Transverse colon (tissue), 4 donors: ENCODE results near the gene UPF3B. TPM values are rescaled to one million over a fixed set of nuclear protein-coding genes. Genes with fewer than 3 reads are reported as not detected.
"Not testable (repeated sequence)": the region's sequence is repeated elsewhere in the genome, so short reads cannot be mapped to it uniquely, and the experiment has no call there.

Experiments used
- DNase-seq: peaks from one replicate; pipeline ENCODE4 v3.0.0-alpha.2; 2019
- H3K27ac ChIP-seq, 4 donors: fragments of 200-600 bp; sonication (generic); 2 replicates each; pipeline ENCODE4 v1.5.1; 2016 to 2018; ENCODE audit warnings: inconsistent platforms in 4 of 4
- H3K27me3 ChIP-seq: fragments of 200-600 bp; sonication (generic); 2 replicates; pipeline ENCODE4 v1.5.1; 2017; ENCODE audit warnings: inconsistent platforms
- H3K36me3 ChIP-seq, 4 donors: fragments of 200-600 bp; sonication (generic); 2 replicates each; pipeline ENCODE4 v1.5.1; 2017 to 2019; ENCODE audit warnings: inconsistent platforms in 4 of 4
- H3K4me1 ChIP-seq, 4 donors: fragments of 200-600 bp; sonication (generic); 2 replicates each; pipeline ENCODE4 v1.5.1; 2017 to 2020; ENCODE audit warnings: inconsistent platforms in 4 of 4
- H3K4me3 ChIP-seq, 4 donors: fragments of 200-600 bp; sonication (generic); 1 replicate in 1 of 4; 2 replicates in 3 of 4; pipeline versions ENCODE4 v1.5.1 to v1.6.1; 2017 to 2019; ENCODE audit warnings: inconsistent platforms in 4 of 4
- H3K9me3 ChIP-seq, 2 donors: fragments of 200-600 bp; sonication (generic); 2 replicates each; pipeline ENCODE4 v1.5.1; 2017 to 2019; ENCODE audit warnings: inconsistent platforms in 2 of 2
- CTCF ChIP-seq, 5 experiments: fragments of 200-600 bp in 3 of 5; fragments of 450-650 bp in 2 of 5; sonication (generic) in 3 of 5; IDR thresholded peaks; 1 replicate in 2 of 5; 2 replicates in 3 of 5; pipeline ENCODE4 v1.5.1; 2016 to 2017; ENCODE audit warnings: antibody characterized with exemption in 5 of 5, inconsistent platforms in 3 of 5, mild to moderate bottlenecking in 2 of 5, moderate library complexity in 1 of 5
- EP300 ChIP-seq: sonication (generic); formaldehyde crosslinking; IDR thresholded peaks from one replicate; pipeline ENCODE4 v1.6.1; 2017; ENCODE audit warnings: antibody characterized with exemption, low read depth
- POLR2A ChIP-seq: fragments of 450-650 bp; IDR thresholded peaks from one replicate; pipeline ENCODE4 v1.6.1; 2016; ENCODE audit warnings: antibody characterized with exemption, mild to moderate bottlenecking, moderate library complexity
- POLR2AphosphoS5 ChIP-seq, 3 donors: sonication (generic); formaldehyde crosslinking; IDR thresholded peaks; one replicate each; pipeline ENCODE4 v1.6.1; 2016; ENCODE audit warnings: antibody characterized with exemption in 3 of 3
- WGBS, 2 donors: methylation state at CpG; one replicate each; pipeline ENCODE4 v1.1.5; 2018; ENCODE audit warnings: low coverage in 1 of 2; 5-methylcytosine and 5-hydroxymethylcytosine counted together
- in situ Hi-C, 4 donors: fragments of 200-750 bp; cut with MboI; loops; one replicate each; pipeline versions ENCODE4 v1.15.0 to v1.15.1; 2017; ENCODE audit warnings: low sequenced_read_pairs in 3 of 4, low pct_ligation_motif_present in 1 of 4, low pct_unique_long_range_greater_than_20kb in 1 of 4
- intact Hi-C: fragments of 100-400 bp; cut with DNase I; formaldehyde crosslinking; loops from one replicate; pipeline ENCODE4 v1.15.1; 2023; ENCODE audit warnings: low total_unique reads
- total RNA-seq, 4 donors: library from RNA; depleted of rRNA; stranded (reverse); fragments of >200 nt; gene quantifications; one replicate each; pipeline ENCODE4 v1.1.0, GENCODE V29; 2016

UPF3B gene
- total RNA-seq, 4 donors from 2014 or later = 3.4 to 16.8 (median 5.7) TPM

- H3K27me3 ChIP-seq = no peaks in the 10 kb centered on the region
- TF ChIP-seq EP300 (no peak), POLR2AphosphoS5 (IDR thresholded peaks at IDR 0.05) (no peak), CTCF (IDR thresholded peaks at IDR 0.05) (no peak), POLR2A (no peak)
- no peak overlapping the region for H3K27ac ChIP-seq
- H3K36me3 ChIP-seq = no peaks in the 10 kb centered on the region
- no peak overlapping the region for H3K4me3 ChIP-seq
- WGBS, 2 donors = 64% methylated on average over 7 of the region's 7 CpGs; no CpG with 5 or more reads in 1 of the 2 donors
- intact Hi-C loops (no loop called here), in situ Hi-C loops (no loop called here)
- no peaks in the 10 kb centered on the region for H3K4me1 ChIP-seq
- no peak for DNase-seq
- H3K9me3 ChIP-seq = no peaks in the 10 kb centered on the region
These were observed 26.3 kb downstream of the UPF3B start for GRCh38 chrX:119826399-119826959.

DNA sequence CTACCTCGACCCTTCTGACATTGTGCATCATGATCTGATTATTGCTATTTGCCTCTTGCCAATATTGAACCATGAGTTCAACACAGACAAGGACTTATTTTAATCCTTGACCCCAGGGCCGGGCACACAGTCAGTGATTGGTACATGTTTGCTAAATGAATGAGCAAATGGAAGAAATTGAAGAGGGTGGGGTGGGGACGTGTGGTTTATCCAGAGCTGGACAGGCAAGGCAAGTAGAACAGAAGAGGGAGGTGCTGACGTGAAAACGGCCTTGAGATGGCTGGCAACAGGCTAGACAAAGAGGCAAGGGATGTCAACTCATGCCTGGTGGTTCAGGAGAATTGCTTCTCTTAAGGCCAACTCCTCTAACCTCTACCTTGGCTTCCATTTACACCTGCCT lies 28.5 kb downstream of the UPF3B start:
- DNase-seq, H3K4me3 ChIP-seq, H3K27me3 ChIP-seq, H3K36me3 ChIP-seq, H3K27ac ChIP-seq, intact Hi-C loops, H3K4me1 ChIP-seq, H3K9me3 ChIP-seq, in situ Hi-C loops: not testable (repeated sequence)
- WGBS, 2 donors = 44% methylated on average over 2 of the region's 5 CpGs; no CpG with 5 or more reads in 1 of the 2 donors

DNA sequence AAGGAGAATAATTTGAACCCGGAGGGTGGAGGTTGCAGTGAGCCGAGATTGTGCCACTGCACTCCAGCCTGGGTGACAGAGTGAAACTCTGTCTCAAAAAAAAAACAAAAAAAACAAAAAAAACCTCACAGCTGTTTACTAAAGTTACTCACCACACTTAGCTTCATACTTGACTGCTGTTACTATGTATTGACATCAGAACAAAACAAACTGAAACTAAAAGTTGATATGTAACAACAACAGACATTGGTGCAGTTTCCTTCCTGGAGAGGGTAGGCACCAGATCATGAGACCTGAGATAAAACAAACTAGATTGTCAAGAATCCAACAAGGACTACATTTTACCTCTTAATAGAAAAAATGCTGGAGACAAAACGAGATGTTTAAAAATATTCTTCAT lies 31.1 kb downstream of the UPF3B start:
- H3K4me1 ChIP-seq, H3K36me3 ChIP-seq, DNase-seq, H3K4me3 ChIP-seq, H3K27ac ChIP-seq, in situ Hi-C loops, H3K9me3 ChIP-seq, H3K27me3 ChIP-seq, intact Hi-C loops: not testable (repeated sequence)
- 57 to 60% methylated on average over 1 to 3 of the region's 3 CpGs for WGBS, 2 donors

DNA sequence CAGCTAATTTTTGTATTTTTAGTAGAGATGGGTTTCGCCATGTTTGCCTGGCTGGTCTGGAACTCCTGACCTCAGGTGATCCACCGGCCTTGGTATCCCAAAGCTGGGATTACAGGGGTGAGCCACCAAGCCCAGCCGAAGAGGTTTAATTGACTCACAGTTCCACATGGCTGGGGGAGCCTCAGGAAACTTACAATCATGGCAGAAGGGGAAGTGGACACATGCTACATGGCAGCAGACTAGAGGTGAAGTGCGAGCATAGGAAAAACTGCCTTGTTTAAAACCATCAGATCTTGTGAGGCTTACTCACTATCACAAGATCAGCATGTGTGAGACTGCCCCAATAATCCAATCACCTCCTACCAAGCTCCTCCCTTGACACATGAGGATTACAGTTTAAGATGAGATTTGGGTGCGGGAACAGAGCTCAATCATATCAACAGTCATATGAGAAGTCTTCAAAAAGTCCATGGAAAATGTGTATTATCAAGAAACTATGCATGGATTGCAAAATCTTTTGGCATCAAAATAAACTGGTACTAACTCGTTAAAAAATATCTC lies 35.6 kb downstream of the UPF3B start:
- Histone ChIP-seq H3K4me3 (no peak overlapping the region), H3K27me3 (no peaks in the 10 kb centered on the region), H3K36me3 (no peaks in the 10 kb centered on the region), H3K4me1 (no peaks in the 10 kb centered on the region), H3K9me3 (no peaks in the 10 kb centered on the region), H3K27ac (no peak overlapping the region)
- no peak for TF ChIP-seq EP300
- no peak for TF ChIP-seq POLR2AphosphoS5 (IDR thresholded peaks at IDR 0.05)
- TF ChIP-seq CTCF (IDR thresholded peaks at IDR 0.05) = no peak
- no peak for TF ChIP-seq POLR2A
- 80 to 86% methylated on average over 1 to 6 of the region's 6 CpGs for WGBS, 2 donors
- in situ Hi-C loops = no loop called here
- intact Hi-C loops = no loop called here
- no peak for DNase-seq

DNA sequence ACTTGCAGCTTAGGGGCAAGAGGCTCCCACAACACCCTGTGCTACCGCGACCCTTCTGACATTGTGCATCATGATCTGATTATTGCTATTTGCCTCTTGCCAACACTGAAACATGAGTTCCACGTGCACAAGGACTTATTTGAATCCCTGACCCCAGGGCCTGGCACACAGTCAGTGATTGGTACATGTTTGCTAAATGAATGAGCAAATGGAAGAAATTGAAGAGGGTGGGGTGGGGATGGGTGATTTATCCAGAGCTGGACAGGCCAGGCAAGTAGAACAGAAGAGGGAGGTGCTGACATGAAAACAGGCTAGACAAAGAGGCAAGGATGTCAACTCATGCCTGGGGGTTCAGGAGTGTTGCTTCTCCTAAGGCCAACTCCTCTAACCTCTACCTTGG lies 36.5 kb downstream of the UPF3B start:
- in situ Hi-C loops (no loop called here), intact Hi-C loops (no loop called here)
- H3K4me3 ChIP-seq = no peak overlapping the region

More for the DNA sequence above, 36.5 kb downstream of the UPF3B start:
- TF ChIP-seq CTCF (IDR thresholded peaks at IDR 0.05) = no peak
- TF ChIP-seq POLR2A = no peak
- TF ChIP-seq POLR2AphosphoS5 (IDR thresholded peaks at IDR 0.05) = no peak
- TF ChIP-seq EP300 = no peak
- 76% methylated on average over 3 of the region's 3 CpGs; no CpG with 5 or more reads in 1 of the 2 donors for WGBS, 2 donors
- no peak for DNase-seq
- Histone ChIP-seq H3K27ac (no peak overlapping the region), H3K9me3 (no peaks in the 10 kb centered on the region), H3K27me3 (no peaks in the 10 kb centered on the region), H3K4me1 (no peaks in the 10 kb centered on the region), H3K36me3 (no peaks in the 10 kb centered on the region)
